Uterus (tissue), 2 donors: ENCODE measurements around the gene COQ6.

Experiments used
- CTCF ChIP-seq, 4 experiments: fragments of 200-600 bp in 2 of 4; fragments of 450-650 bp in 2 of 4; sonication (generic) in 2 of 4; IDR thresholded peaks; one replicate each; pipeline ENCODE4 v1.5.1; 2016 to 2019; ENCODE audit warnings: antibody characterized with exemption in 4 of 4, mild to moderate bottlenecking in 2 of 4, moderate library complexity in 1 of 4
- POLR2A ChIP-seq, 2 donors: fragments of 450-650 bp; IDR thresholded peaks; one replicate each; pipeline ENCODE4 v1.6.1; 2016; ENCODE audit warnings: antibody characterized with exemption in 2 of 2, mild to moderate bottlenecking in 1 of 2, moderate library complexity in 1 of 2

- TF ChIP-seq CTCF (IDR thresholded peaks at IDR 0.05) = no peak
- TF ChIP-seq POLR2A (IDR thresholded peaks at IDR 0.05) = no peak
These were observed 7.0 kb upstream of the COQ6 start for GRCh38 chr14:73943083-73943482.
